SK-N-SH treated with all-trans-retinoic acid at 6 μM for 48 hours (cell line): ENCODE measurements around the gene PFN2.

Experiments
- ARNTL ChIP-seq: fragments of 450-650 bp; formaldehyde crosslinking; IDR thresholded peaks from 2 replicates; pipeline ENCODE4 v1.5.0; 2020; ENCODE audit warnings: low read depth, mild to moderate bottlenecking, moderate library complexity, borderline replicate concordance
- PATZ1 ChIP-seq: fragments of 250-450 bp; sonication (Bioruptor Pico); IDR thresholded peaks from 2 replicates; pipeline ENCODE4 v1.8.0; 2020; ENCODE audit warnings: mild to moderate bottlenecking, moderate library complexity, borderline replicate concordance

DNA sequence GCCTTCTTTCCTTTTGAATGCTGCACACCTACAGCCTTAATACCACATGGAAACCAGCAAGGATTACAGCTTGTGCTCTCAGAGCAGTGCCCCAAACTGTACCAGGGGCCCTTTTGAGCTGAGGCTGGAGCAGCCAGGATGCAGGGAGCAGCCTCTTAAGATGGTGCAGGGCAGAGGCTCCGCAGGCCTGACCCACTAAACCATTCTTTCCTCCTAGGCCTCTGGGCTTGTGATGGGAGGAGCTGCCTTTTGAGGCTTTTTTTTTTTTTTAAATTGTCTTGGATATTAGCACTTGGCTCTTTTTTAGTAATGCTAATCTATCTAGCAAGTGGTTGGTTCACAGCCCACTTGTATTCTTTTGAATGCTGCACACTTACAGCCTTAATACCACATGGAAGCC, 37.7 kb downstream of the PFN2 start:
- no peak for TF ChIP-seq ARNTL (CRISPR knock-in tag)
- no peak for TF ChIP-seq PATZ1 (CRISPR knock-in tag)
